Diencephalon (tissue), 1 donor: ENCODE results near the gene ABCA9. TPM values are rescaled to one million over a fixed set of nuclear protein-coding genes. Genes with fewer than 3 reads are reported as not detected.

Source experiments
- small RNA-seq: library from RNA; depleted of rRNA; stranded (forward); fragments of <200 nt; gene quantifications from one replicate; pipeline ENCODE3, GENCODE V24; 2014
- total RNA-seq: library from RNA; depleted of rRNA; stranded (reverse); fragments of >200 nt; gene quantifications from one replicate; pipeline ENCODE4 v1.2.3, GENCODE V29; 2014

The ABCA9 gene, protein sequence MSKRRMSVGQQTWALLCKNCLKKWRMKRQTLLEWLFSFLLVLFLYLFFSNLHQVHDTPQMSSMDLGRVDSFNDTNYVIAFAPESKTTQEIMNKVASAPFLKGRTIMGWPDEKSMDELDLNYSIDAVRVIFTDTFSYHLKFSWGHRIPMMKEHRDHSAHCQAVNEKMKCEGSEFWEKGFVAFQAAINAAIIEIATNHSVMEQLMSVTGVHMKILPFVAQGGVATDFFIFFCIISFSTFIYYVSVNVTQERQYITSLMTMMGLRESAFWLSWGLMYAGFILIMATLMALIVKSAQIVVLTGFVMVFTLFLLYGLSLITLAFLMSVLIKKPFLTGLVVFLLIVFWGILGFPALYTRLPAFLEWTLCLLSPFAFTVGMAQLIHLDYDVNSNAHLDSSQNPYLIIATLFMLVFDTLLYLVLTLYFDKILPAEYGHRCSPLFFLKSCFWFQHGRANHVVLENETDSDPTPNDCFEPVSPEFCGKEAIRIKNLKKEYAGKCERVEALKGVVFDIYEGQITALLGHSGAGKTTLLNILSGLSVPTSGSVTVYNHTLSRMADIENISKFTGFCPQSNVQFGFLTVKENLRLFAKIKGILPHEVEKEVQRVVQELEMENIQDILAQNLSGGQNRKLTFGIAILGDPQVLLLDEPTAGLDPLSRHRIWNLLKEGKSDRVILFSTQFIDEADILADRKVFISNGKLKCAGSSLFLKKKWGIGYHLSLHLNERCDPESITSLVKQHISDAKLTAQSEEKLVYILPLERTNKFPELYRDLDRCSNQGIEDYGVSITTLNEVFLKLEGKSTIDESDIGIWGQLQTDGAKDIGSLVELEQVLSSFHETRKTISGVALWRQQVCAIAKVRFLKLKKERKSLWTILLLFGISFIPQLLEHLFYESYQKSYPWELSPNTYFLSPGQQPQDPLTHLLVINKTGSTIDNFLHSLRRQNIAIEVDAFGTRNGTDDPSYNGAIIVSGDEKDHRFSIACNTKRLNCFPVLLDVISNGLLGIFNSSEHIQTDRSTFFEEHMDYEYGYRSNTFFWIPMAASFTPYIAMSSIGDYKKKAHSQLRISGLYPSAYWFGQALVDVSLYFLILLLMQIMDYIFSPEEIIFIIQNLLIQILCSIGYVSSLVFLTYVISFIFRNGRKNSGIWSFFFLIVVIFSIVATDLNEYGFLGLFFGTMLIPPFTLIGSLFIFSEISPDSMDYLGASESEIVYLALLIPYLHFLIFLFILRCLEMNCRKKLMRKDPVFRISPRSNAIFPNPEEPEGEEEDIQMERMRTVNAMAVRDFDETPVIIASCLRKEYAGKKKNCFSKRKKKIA (N-terminal part only)
- 8.8 TPM for total RNA-seq

DNA sequence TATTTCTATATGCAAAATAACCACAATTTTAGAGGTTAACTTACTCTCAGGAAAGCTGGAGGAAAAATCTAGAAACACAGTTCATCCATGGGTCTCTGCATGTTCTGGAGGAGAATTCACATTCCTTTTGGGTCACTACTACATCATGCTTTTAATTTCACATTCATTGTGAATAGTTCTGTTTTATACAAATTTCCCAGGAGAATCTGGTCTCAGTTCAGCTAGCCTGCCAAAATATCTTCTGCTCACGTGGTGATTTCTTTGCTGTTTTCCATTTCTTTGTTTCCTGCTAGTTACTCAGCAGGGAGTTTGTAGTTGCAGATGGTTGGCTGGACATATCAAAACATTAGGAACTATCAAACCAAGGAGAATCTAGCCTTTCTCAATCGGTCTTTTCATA is at the start of gene ABCA9:
ABCA9 (minus strand) TSS at position 106 of the 400 bp plus-strand sequence. CDS start 9,801 bp downstream, outside the sequence.

DNA sequence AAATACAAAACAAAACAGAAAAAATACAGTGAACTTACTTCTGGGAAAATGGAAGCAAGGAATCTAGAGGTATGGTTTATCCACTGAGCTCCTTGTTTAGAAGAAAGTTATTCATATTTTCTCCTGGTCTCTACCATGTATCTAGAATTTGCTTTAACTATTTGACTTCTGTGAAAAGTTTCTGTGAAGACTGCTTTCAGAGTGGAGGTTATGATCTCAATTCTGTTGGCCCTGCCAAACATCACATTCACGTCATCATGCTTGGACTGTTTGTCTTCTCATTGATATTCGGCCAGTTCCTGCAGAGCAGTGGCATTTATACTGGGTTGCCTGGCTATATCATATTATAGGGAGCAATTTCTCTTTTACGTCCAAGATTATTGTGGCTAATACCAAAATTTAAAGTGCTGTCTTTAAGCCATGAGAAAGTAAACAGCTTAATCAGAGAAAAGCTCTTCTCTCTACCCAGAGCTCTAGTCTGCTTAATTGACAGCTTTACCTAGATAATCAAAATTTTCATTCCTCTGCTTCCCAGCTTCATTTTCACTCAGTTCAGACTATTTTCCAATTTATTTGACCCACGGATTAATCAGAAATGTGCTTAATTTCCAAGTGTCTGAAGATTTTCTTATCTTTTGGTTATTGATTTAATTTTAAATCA is 105.4 kb downstream of the ABCA9 start, which contains the start of gene ABCA8:
ABCA8 (minus strand) TSS at position 212 of the 661 bp plus-strand sequence. CDS start 13,358 bp downstream, outside the sequence.

Small RNA genes lying within 50 kb of the gene (small RNA-seq; reads per million reads assigned to genes)
- gene MIR4524B: not detected

Other genes starting within 250 kb of the ABCA9 start
- gene ABCA8, start 105.5 kb downstream of the ABCA9 start, total RNA-seq: 7.4 TPM
- 6.2 TPM for gene ABCA6, start 81.0 kb upstream of the ABCA9 start, total RNA-seq
- 6.7 TPM for gene ABCA10, start 167.9 kb upstream of the ABCA9 start, total RNA-seq